Lung (tissue), 12 donors: ENCODE data around the gene HOXB3. TPM values are rescaled to one million over a fixed set of nuclear protein-coding genes. Genes with fewer than 3 reads are reported as not detected.
A peak's percentile ranks its signal among the peaks of the same experiment; 100 is the strongest.

Experiments used
- ATAC-seq: fragments of 200-7000 bp; cut with Tn5 transposase; one replicate; pipeline ENCODE4 v1.9.1; 2020; ENCODE audit warnings: moderate number of reproducible peaks; ENCODE audit not compliant: insufficient read depth, low FRiP score
- DNase-seq, 3 donors: peaks; one replicate each; pipeline ENCODE4 v3.0.0-alpha.2; 2013 to 2017
- H3K27ac ChIP-seq, 2 donors: one replicate each; pipeline ENCODE4 v1.5.1; 2013; ENCODE audit warnings: mild to moderate bottlenecking in 2 of 2, moderate library complexity in 2 of 2, control low read depth in 1 of 2, inconsistent platforms in 1 of 2, low read depth in 1 of 2, low read length in 1 of 2
- H3K27me3 ChIP-seq, 3 donors: one replicate each; pipeline ENCODE4 v1.5.1; 2013; ENCODE audit warnings: low read length in 2 of 3; ENCODE audit not compliant: control insufficient read depth in 3 of 3, insufficient read depth in 3 of 3
- H3K36me3 ChIP-seq, 4 donors: one replicate each; pipeline ENCODE4 v1.5.1; 2013; ENCODE audit warnings: low read length in 4 of 4, mild to moderate bottlenecking in 1 of 4, moderate library complexity in 1 of 4; ENCODE audit not compliant: control insufficient read depth in 4 of 4, insufficient read depth in 4 of 4
- H3K4me1 ChIP-seq, 5 donors: one replicate each; pipeline ENCODE4 v1.5.1; 2013; ENCODE audit warnings: low read length in 5 of 5, mild to moderate bottlenecking in 2 of 5, moderate library complexity in 1 of 5; ENCODE audit not compliant: control insufficient read depth in 5 of 5, insufficient read depth in 5 of 5
- H3K4me3 ChIP-seq: one replicate; pipeline ENCODE4 v1.5.1; 2013; ENCODE audit warnings: mild to moderate bottlenecking, control low read depth, moderate library complexity
- H3K9ac ChIP-seq, 2 donors: one replicate each; pipeline ENCODE4 v1.5.1; 2013; ENCODE audit warnings: low read length in 2 of 2, control low read depth in 1 of 2; ENCODE audit not compliant: insufficient read depth in 1 of 2
- H3K9me3 ChIP-seq, 4 donors: one replicate each; pipeline ENCODE4 v1.5.1; 2013; ENCODE audit warnings: low read length in 3 of 4, mild to moderate bottlenecking in 1 of 4, moderate library complexity in 1 of 4; ENCODE audit not compliant: control insufficient read depth in 4 of 4, insufficient read depth in 3 of 4
- WGBS, 2 donors: extraction: QIAGEN DNeasy Blood & Tissue Kit; methylation state at CpG; one replicate each; pipeline ENCODE4 v1.1.7; 2013; 5-methylcytosine and 5-hydroxymethylcytosine counted together
- polyA plus RNA-seq, 2 donors: library from polyadenylated mRNA; stranded (reverse); fragments of 200-250 nt; gene quantifications; one replicate each; pipeline ENCODE4 v1.2.1, GENCODE V29; 2013
- total RNA-seq, 2 donors: library from RNA; depleted of rRNA in 1 of 2; stranded (reverse); fragments of >200 nt in 1 of 2; gene quantifications; one replicate each; pipeline ENCODE4 v1.2.1, GENCODE V29; 2014 to 2021
- TF ChIP-seq, protein P1 (sequence below): IDR thresholded peaks from 2 replicates; pipeline ENCODE4 v1.5.1; 2012; ENCODE audit warnings: mild to moderate bottlenecking; ENCODE audit errors: control extremely low read depth, extremely low read depth
- donor health status: control.
- donor health status: control.
- donor health status: Bipolar disorder and iron deficiency.
- donor health status: healthy.
- donor health status: DM: yes; HTN: yes; CAD: no.

Gene HOXB3
- total and polyA plus RNA-seq, 4 donors, result 1.9 to 21.1 (median 6.7) TPM

DNA sequence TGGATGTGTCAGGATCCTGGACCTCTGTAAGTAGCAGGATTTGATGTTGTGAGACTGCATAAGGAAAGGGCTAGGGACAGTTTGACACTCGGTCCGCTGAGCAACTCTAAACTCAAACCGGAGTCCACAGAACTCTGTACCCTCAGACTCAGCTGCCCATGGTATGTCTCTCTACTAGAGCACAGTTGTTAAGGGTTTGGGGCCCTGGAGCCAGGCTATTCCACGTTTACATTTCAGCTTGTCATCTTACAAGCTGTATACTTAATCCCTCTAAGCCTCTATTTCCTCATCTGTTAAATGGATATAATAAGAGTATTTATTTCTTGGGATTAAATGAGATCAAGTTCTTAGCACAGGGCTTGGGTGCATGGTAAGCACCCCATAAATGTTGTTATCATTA is 87.1 kb downstream of the HOXB3 start:
- H3K27ac ChIP-seq, result no peak overlapping the region
- no peaks in the 10 kb centered on the region for H3K36me3 ChIP-seq
- ATAC-seq (no peak), DNase-seq (no peak)
- no peak overlapping the region for H3K9ac ChIP-seq
- WGBS, 2 donors, result 79 to 92% methylated on average over 4 of the region's 4 CpGs
- peaks cover 0 to 25% (median 8%) of the 10 kb centered on the region in 5 donors for H3K4me1 ChIP-seq
- TF ChIP-seq, protein P1, sequence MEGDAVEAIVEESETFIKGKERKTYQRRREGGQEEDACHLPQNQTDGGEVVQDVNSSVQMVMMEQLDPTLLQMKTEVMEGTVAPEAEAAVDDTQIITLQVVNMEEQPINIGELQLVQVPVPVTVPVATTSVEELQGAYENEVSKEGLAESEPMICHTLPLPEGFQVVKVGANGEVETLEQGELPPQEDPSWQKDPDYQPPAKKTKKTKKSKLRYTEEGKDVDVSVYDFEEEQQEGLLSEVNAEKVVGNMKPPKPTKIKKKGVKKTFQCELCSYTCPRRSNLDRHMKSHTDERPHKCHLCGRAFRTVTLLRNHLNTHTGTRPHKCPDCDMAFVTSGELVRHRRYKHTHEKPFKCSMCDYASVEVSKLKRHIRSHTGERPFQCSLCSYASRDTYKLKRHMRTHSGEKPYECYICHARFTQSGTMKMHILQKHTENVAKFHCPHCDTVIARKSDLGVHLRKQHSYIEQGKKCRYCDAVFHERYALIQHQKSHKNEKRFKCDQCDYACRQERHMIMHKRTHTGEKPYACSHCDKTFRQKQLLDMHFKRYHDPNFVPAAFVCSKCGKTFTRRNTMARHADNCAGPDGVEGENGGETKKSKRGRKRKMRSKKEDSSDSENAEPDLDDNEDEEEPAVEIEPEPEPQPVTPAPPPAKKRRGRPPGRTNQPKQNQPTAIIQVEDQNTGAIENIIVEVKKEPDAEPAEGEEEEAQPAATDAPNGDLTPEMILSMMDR, result no peak
- H3K27me3 ChIP-seq, result peaks cover 0 to 15% (median 3%) of the 10 kb centered on the region in 3 donors
- no peaks in the 10 kb centered on the region for H3K9me3 ChIP-seq
- H3K4me3 ChIP-seq, result no peak overlapping the region

DNA sequence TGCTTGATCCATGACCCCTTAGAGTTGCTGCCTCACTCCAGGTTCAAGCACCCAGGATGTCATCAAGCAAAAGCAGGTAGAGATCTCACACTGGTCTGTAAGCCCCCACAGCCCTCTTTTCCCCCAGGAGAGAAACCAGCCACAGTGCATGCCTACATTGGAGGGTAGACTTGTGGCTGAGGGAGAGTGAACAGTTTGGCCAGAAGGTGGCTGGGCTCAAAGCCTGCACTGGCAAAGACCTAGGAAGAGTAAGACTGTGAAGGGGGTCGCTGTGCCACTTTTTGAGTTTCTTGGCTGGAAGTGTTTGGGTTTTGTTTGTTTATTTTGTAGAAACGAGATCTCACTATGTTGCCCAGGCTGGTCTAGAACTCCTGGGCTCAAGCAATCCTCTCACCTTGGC is 87.7 kb downstream of the HOXB3 start:
- DNase-seq, result no peak

GRCh38 chr17:48500435-48501426 is 89.3 kb downstream of the HOXB3 start:
- WGBS, 2 donors, result 53 to 66% methylated on average over 12 of the region's 12 CpGs
- H3K9me3 ChIP-seq, result no peaks in the 10 kb centered on the region
- no peak overlapping the region for H3K4me3 ChIP-seq
- no peaks in the 10 kb centered on the region for H3K36me3 ChIP-seq
- no peak for ATAC-seq
- H3K4me1 ChIP-seq, result peaks cover 0 to 38% (median 10%) of the 10 kb centered on the region in 5 donors
- TF ChIP-seq, protein P1, result no peak
- DNase-seq, result peak; percentile 79 to 88 (median 87)
- peaks cover 0 to 14% (median 3%) of the 10 kb centered on the region in 3 donors for H3K27me3 ChIP-seq
- H3K27ac ChIP-seq, result no peak overlapping the region
- peak overlapping the region in 1 of 2 donors; percentile 36 for H3K9ac ChIP-seq

More for the DNA sequence above, 87.7 kb downstream of the HOXB3 start:
- Histone ChIP-seq H3K4me3 (no peak overlapping the region), H3K9ac (no peak overlapping the region), H3K4me1 (peaks cover 0 to 31% (median 10%) of the 10 kb centered on the region in 5 donors), H3K27me3 (peaks cover 0 to 18% (median 3%) of the 10 kb centered on the region in 3 donors), H3K9me3 (no peaks in the 10 kb centered on the region), H3K36me3 (no peaks in the 10 kb centered on the region), H3K27ac (no peak overlapping the region)
- 72 to 84% methylated on average over 2 of the region's 2 CpGs for WGBS, 2 donors
- TF ChIP-seq, protein P1, result no peak
- no peak for ATAC-seq
